ENCODE results near the gene CDHR1. TPM values are rescaled to one million over a fixed set of nuclear protein-coding genes. Genes with fewer than 3 reads are reported as not detected.
"Not testable (repeated sequence)": the region's sequence is repeated elsewhere in the genome, so short reads cannot be mapped to it uniquely, and the experiment has no call there.

The CDHR1 gene
- total RNA-seq, 1 donor from 2014 or later: 0.96 TPM

- TF ChIP-seq, protein P1, sequence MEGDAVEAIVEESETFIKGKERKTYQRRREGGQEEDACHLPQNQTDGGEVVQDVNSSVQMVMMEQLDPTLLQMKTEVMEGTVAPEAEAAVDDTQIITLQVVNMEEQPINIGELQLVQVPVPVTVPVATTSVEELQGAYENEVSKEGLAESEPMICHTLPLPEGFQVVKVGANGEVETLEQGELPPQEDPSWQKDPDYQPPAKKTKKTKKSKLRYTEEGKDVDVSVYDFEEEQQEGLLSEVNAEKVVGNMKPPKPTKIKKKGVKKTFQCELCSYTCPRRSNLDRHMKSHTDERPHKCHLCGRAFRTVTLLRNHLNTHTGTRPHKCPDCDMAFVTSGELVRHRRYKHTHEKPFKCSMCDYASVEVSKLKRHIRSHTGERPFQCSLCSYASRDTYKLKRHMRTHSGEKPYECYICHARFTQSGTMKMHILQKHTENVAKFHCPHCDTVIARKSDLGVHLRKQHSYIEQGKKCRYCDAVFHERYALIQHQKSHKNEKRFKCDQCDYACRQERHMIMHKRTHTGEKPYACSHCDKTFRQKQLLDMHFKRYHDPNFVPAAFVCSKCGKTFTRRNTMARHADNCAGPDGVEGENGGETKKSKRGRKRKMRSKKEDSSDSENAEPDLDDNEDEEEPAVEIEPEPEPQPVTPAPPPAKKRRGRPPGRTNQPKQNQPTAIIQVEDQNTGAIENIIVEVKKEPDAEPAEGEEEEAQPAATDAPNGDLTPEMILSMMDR (IDR thresholded peaks at IDR 0.05; ENCODE audit: unreplicated experiment): no peak
- no peak overlapping the region for H3K4me3 Mint-ChIP-seq (ENCODE audit: low read depth)
- no peaks in the 10 kb centered on the region for H3K9me3 Mint-ChIP-seq (ENCODE audit: low read depth)
- peaks cover 8% of the 10 kb centered on the region for H3K36me3 Mint-ChIP-seq (ENCODE audit: insufficient read depth)
- H3K4me1 Mint-ChIP-seq (ENCODE audit: low read depth): peaks cover 5% of the 10 kb centered on the region
- H3K27me3 Mint-ChIP-seq: peaks cover 32% of the 10 kb centered on the region
- DNase-seq (ENCODE audit: low spot score, unreplicated experiment): no peak
- H3K27ac Mint-ChIP-seq: no peak overlapping the region
Measured at GRCh38 chr10:84159076-84159685, 35.2 kb upstream of the CDHR1 start.

DNA sequence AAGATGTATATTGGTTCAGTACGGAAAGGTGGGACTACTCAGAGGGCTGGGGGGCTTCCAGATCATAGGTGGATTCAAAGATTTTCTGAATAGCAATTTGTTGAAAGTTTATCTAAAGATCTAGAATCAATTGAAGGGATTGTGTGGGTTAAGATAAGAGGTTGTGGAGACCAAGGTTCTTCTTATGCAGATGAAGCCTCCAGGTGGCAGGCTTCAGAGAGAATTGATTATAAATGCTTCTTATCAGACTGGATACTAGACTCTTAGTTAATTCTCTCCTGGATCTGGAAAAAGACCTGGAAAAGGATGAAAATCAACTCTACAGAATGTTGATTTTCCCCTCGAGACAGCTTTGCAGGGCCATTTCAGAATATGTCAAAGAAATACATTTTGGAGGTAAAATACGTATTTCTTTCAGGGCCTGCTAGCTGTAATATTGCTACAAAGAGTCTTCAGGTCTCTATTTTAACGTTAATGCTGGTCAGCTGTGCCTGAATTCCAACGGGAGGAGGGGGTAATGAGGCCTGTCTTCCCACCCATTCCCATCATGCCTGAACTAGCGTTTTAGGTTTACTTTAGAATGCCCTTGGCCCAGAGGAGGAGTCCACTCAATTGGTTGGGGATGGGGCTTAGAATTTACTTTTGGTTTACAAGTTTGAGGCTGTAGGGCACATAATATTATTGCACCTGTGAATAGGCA is 33.5 kb upstream of the CDHR1 start:
- Mint-ChIP-seq H3K27me3 (peaks cover 45% of the 10 kb centered on the region), H3K4me3 (ENCODE audit: low read depth) (no peak overlapping the region), H3K9me3 (ENCODE audit: low read depth) (no peaks in the 10 kb centered on the region), H3K27ac (no peak overlapping the region), H3K4me1 (ENCODE audit: low read depth) (peaks cover 5% of the 10 kb centered on the region), H3K36me3 (ENCODE audit: insufficient read depth) (no peaks in the 10 kb centered on the region)
- DNase-seq (ENCODE audit: low spot score, unreplicated experiment): no peak
- TF ChIP-seq, protein P1 (IDR thresholded peaks at IDR 0.05; ENCODE audit: unreplicated experiment): no peak

- DNase-seq (ENCODE audit: low spot score, unreplicated experiment): no peak
- peaks cover 5% of the 10 kb centered on the region for H3K4me1 Mint-ChIP-seq (ENCODE audit: low read depth)
- H3K27ac Mint-ChIP-seq: no peak overlapping the region
- no peaks in the 10 kb centered on the region for H3K36me3 Mint-ChIP-seq (ENCODE audit: insufficient read depth)
- peaks cover 32% of the 10 kb centered on the region for H3K27me3 Mint-ChIP-seq
- H3K9me3 Mint-ChIP-seq (ENCODE audit: low read depth): no peaks in the 10 kb centered on the region
- H3K4me3 Mint-ChIP-seq (ENCODE audit: low read depth): no peak overlapping the region
- TF ChIP-seq, protein P1 (IDR thresholded peaks at IDR 0.05; ENCODE audit: unreplicated experiment): no peak
Measured at GRCh38 chr10:84163996-84164395, 30.3 kb upstream of the CDHR1 start.

- Mint-ChIP-seq H3K9me3 (ENCODE audit: low read depth) (no peaks in the 10 kb centered on the region), H3K4me3 (ENCODE audit: low read depth) (no peak overlapping the region), H3K4me1 (ENCODE audit: low read depth) (peaks cover 4% of the 10 kb centered on the region), H3K27me3 (peaks cover 28% of the 10 kb centered on the region), H3K36me3 (ENCODE audit: insufficient read depth) (no peaks in the 10 kb centered on the region), H3K27ac (no peak overlapping the region)
- TF ChIP-seq, protein P1 (IDR thresholded peaks at IDR 0.05; ENCODE audit: unreplicated experiment): no peak
- no peak for DNase-seq (ENCODE audit: low spot score, unreplicated experiment)
Measured at GRCh38 chr10:84164442-84164841, 29.9 kb upstream of the CDHR1 start.

DNA sequence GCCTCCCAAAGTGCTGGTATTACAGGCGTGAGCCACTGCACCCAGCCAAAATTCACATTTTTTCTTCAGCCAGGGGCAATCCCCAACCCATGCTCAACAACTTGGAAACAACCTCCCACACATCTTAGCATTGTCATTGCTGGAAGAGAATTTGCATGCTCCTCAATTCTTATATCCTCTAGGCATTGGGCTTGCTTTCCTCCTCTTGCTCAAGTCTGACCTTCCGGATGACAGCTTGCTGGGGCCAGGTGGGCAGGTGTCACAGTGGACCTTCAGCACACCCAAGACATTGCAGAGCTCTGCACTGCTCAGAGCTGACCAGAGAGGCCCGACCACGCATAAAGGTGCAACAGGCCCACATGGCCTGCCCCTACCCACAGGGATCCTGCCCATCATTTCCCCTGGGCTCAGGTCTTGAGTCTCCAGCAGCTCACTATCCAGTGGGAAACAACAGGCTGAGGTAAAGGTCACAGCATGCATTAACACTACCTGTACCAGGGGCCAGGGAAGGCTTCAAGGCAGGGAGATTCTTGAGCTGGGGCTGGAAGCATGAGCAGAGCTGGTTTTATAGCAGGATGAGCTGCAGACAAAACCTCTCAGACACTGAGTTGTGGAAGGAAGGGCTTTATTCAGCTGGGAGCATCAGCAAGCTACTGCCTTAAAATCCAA is 27.6 kb upstream of the CDHR1 start:
- H3K4me3 Mint-ChIP-seq (ENCODE audit: low read depth): no peak overlapping the region
- TF ChIP-seq, protein P1 (IDR thresholded peaks at IDR 0.05; ENCODE audit: unreplicated experiment): no peak
- H3K27ac Mint-ChIP-seq: no peak overlapping the region
- DNase-seq (ENCODE audit: low spot score, unreplicated experiment): no peak
- H3K9me3 Mint-ChIP-seq (ENCODE audit: low read depth): no peaks in the 10 kb centered on the region
- no peaks in the 10 kb centered on the region for H3K4me1 Mint-ChIP-seq (ENCODE audit: low read depth)
- H3K27me3 Mint-ChIP-seq: peaks cover 24% of the 10 kb centered on the region
- H3K36me3 Mint-ChIP-seq (ENCODE audit: insufficient read depth): no peaks in the 10 kb centered on the region

DNA sequence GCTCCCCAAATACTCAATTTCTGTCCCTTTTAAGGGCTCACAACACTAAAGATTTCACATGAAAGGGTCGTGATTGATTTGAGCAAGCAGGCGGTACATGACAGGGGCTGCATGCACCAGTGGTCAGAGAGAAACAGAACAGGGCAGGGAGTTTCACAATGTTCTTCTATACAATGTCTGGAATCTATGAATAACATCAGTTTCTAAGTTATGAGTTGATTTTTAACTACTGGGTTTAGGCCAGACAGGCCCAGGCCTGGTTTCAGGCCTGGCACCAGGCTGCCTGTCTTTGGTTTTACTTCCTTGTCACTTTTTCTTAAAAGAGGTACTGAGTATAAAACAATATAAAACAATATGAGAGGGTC is 27.1 kb upstream of the CDHR1 start:
- not testable (repeated sequence) for H3K9me3 Mint-ChIP-seq (ENCODE audit: low read depth); H3K36me3 Mint-ChIP-seq (ENCODE audit: insufficient read depth); H3K27ac Mint-ChIP-seq; DNase-seq (ENCODE audit: low spot score, unreplicated experiment); H3K4me3 Mint-ChIP-seq (ENCODE audit: low read depth); H3K4me1 Mint-ChIP-seq (ENCODE audit: low read depth)
- H3K27me3 Mint-ChIP-seq: peaks cover 24% of the 10 kb centered on the region

GRCh38 chr10:84168382-84168781 is 26.0 kb upstream of the CDHR1 start:
- not testable (repeated sequence) for H3K4me1 Mint-ChIP-seq (ENCODE audit: low read depth); H3K27ac Mint-ChIP-seq; H3K4me3 Mint-ChIP-seq (ENCODE audit: low read depth); H3K36me3 Mint-ChIP-seq (ENCODE audit: insufficient read depth); H3K9me3 Mint-ChIP-seq (ENCODE audit: low read depth); DNase-seq (ENCODE audit: low spot score, unreplicated experiment)
- peaks cover 20% of the 10 kb centered on the region for H3K27me3 Mint-ChIP-seq

DNA sequence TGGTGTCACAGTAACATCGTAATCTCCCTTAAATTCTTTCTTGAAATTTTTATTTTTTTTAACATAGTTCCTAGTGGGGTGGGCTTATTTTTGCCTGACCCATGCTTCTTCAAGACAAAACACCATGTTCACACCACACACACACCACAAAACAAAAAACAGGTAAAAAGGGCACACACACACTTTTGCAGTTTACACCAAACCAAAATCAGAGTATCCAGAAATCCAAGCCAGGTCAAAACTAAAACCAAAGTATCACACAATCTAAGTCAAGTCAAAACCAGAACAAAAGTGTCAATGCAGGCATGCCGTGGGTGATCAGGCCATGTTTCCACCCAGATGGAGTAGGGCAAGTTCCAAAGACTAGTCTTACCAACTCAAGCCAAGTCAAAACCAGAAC is 23.1 kb upstream of the CDHR1 start:
- not testable (repeated sequence) for H3K4me1 Mint-ChIP-seq (ENCODE audit: low read depth); H3K27me3 Mint-ChIP-seq; H3K27ac Mint-ChIP-seq; H3K4me3 Mint-ChIP-seq (ENCODE audit: low read depth); DNase-seq (ENCODE audit: low spot score, unreplicated experiment); H3K36me3 Mint-ChIP-seq (ENCODE audit: insufficient read depth); H3K9me3 Mint-ChIP-seq (ENCODE audit: low read depth)

Measured in progenitor cell of endocrine pancreas (in vitro differentiated cells).